Measurements from ENCODE around the gene TNNC1.

DNA sequence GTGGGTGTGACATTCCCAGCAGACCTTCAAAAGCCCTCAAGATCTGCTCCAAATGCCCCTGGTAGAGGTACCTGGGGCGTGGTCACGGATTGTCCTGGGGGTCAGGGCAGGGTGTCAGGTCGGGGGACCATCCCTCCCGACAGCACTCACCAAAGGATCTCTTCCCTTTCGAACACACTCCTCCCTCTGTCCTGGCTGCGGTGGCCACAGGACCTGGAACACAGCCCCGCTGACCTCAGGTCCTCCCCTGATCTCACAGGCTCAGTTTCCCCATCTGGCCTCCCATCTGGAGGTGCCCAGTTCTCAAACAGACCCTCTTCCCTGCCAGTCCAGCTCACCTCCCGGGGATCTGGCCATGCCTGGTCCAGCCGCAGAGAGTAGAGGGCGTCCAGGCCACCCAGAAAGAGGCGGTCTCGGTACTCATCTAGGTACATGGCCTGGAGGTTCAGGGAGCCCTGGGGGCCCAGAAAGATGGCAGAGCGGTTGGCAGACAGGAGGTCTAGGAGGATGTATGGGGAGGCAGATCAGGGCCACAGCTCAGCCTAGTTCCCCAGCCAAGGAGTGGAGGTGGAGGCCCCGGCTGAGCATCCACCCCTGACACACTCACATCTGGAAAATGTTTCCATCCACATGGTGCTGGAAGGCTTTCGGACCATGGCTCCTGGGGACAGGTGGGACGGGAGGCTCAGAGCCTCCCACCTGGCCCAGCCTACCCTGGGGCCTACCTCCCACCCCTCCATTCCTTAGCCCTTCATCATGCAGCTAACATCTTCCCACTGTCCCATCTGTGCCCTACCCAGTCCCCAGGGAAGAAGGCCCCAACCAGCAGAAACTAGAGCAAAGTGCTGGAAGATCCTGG, 11.2 kb downstream of the TNNC1 start:
- TF ChIP-seq YY1 (IDR thresholded peaks at IDR 0.05; ENCODE audit: insufficient read depth, insufficient read length): no peak
- TF ChIP-seq ZNF274 (IDR thresholded peaks at IDR 0.05; ENCODE audit: low read depth, low read length): no peak
- TF ChIP-seq SUZ12 (IDR thresholded peaks at IDR 0.05; ENCODE audit: extremely low read depth, insufficient read depth, insufficient read length): no peak
